ENCODE data around the gene ZFP64. TPM values are rescaled to one million over a fixed set of nuclear protein-coding genes. Genes with fewer than 3 reads are reported as not detected.

ZFP64 gene
- polyA plus RNA-seq, 1 experiment: 29.0 TPM

DNA sequence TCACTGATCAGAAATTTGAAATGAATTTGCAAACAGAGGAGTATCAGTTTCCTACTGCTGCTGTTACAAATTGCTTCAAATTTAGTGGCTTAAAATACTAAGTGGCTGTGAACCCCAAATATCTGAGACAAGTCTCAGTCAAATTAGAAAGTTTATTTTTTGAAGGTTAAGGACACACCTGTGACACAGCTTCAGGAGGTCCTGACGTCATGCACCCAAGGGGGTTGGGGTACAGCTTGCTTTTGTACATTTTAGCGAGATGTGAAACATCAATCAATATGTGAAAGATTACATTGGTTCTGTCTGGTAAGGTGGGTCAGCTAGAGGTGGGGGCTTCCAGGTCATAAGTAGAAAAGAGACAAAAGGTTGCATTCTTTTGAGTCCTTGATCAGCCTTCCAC lies 21.4 kb upstream of the ZFP64 start:
- no peak for TF ChIP-seq CTCF (IDR thresholded peaks at IDR 0.05; ENCODE audit: insufficient read depth, low read depth, low read length)
- ChIA-PET CTCF (interaction anchor here (1.3 kb wide), 1 partner anchor 10 kb away, joined by 3 read pairs; no protein-coding TSS in a partner anchor), POLR2A (no interaction called here)
- H3K27me3 ChIP-seq (ENCODE audit: control insufficient read depth, insufficient read depth, low read length): no peaks in the 10 kb centered on the region; the same call in 1 of the 2 replicates
- no peak overlapping the region for H3K4me3 ChIP-seq (ENCODE audit: low read depth, low read length)
- DNase-seq (ENCODE audit: low read depth): no peak
- H3K36me3 ChIP-seq (ENCODE audit: control insufficient read depth, insufficient read depth, low read length): no peaks in the 10 kb centered on the region

GRCh38 chr20:52210037-52210990 lies 18.7 kb upstream of the ZFP64 start:
- Histone ChIP-seq H3K27me3 (ENCODE audit: control insufficient read depth, insufficient read depth, low read length) (no peaks in the 10 kb centered on the region; the same call in 1 of the 2 replicates), H3K4me3 (ENCODE audit: low read depth, low read length) (no peak overlapping the region), H3K36me3 (ENCODE audit: control insufficient read depth, insufficient read depth, low read length) (no peaks in the 10 kb centered on the region)
- POLR2A ChIA-PET: no interaction called here
- no peak for TF ChIP-seq CTCF (IDR thresholded peaks at IDR 0.05; ENCODE audit: insufficient read depth, low read depth, low read length)
- CTCF ChIA-PET: no interaction called here
- no peak for DNase-seq (ENCODE audit: low read depth)

GRCh38 chr20:52209154-52209571 lies 17.6 kb upstream of the ZFP64 start:
- no peak for TF ChIP-seq CTCF (IDR thresholded peaks at IDR 0.05; ENCODE audit: insufficient read depth, low read depth, low read length)
- DNase-seq (ENCODE audit: low read depth): no peak
- POLR2A ChIA-PET: no interaction called here
- Histone ChIP-seq H3K4me3 (ENCODE audit: low read depth, low read length) (no peak overlapping the region), H3K27me3 (ENCODE audit: control insufficient read depth, insufficient read depth, low read length) (no peaks in the 10 kb centered on the region; the same call in 1 of the 2 replicates), H3K36me3 (ENCODE audit: control insufficient read depth, insufficient read depth, low read length) (no peaks in the 10 kb centered on the region)
- CTCF ChIA-PET: no interaction called here

- no peak for DNase-seq (ENCODE audit: low read depth)
- TF ChIP-seq CTCF (IDR thresholded peaks at IDR 0.05; ENCODE audit: insufficient read depth, low read depth, low read length): no peak
Observed at GRCh38 chr20:52207020-52207810, 15.6 kb upstream of the ZFP64 start.

GRCh38 chr20:52204136-52204535 lies 12.6 kb upstream of the ZFP64 start:
- no peak for TF ChIP-seq CTCF (IDR thresholded peaks at IDR 0.05; ENCODE audit: insufficient read depth, low read depth, low read length)
- H3K4me3 ChIP-seq (ENCODE audit: low read depth, low read length): no peak overlapping the region
- H3K27me3 ChIP-seq (ENCODE audit: control insufficient read depth, insufficient read depth, low read length): no peaks in the 10 kb centered on the region; the same call in none of the 2 replicates
- no peaks in the 10 kb centered on the region for H3K36me3 ChIP-seq (ENCODE audit: control insufficient read depth, insufficient read depth, low read length)
- POLR2A ChIA-PET: no interaction called here
- CTCF ChIA-PET: interaction anchor here (0.6 kb wide), 1 partner anchor 12 kb away, joined by 3 read pairs; the partner anchor contains the start of gene ZFP64
- no peak for DNase-seq (ENCODE audit: low read depth)

More at GRCh38 chr20:52207020-52207810, 15.6 kb upstream of the ZFP64 start:
- H3K36me3 ChIP-seq (ENCODE audit: control insufficient read depth, insufficient read depth, low read length): no peaks in the 10 kb centered on the region
- H3K4me3 ChIP-seq (ENCODE audit: low read depth, low read length): no peak overlapping the region
- ChIA-PET POLR2A (no interaction called here), CTCF (no interaction called here)
- H3K27me3 ChIP-seq (ENCODE audit: control insufficient read depth, insufficient read depth, low read length): no peaks in the 10 kb centered on the region; the same call in 1 of the 2 replicates
